GM06990 (cell line): Measurements from ENCODE around the gene TERT.

Source experiments
- DNase-seq: peaks from one replicate; pipeline ENCODE4 v3.0.0-alpha.2; 2011; ENCODE audit not compliant: insufficient read length; ENCODE audit errors: extremely low read depth
- H3K27me3 ChIP-seq: replicated peaks from 2 replicates; pipeline ENCODE4 v1.6.0; 2011; ENCODE audit warnings: low read length; ENCODE audit not compliant: control insufficient read depth, insufficient read depth
- H3K36me3 ChIP-seq: 2 replicates; pipeline ENCODE4 v1.5.1; 2011; ENCODE audit warnings: low read length; ENCODE audit not compliant: control insufficient read depth, insufficient read depth
- H3K4me3 ChIP-seq: replicated peaks from 2 replicates; pipeline ENCODE4 v1.5.1; 2011; ENCODE audit warnings: low read depth, mild to moderate bottlenecking, control low read depth, low read length
- TF ChIP-seq, protein P1 (sequence below): IDR thresholded peaks from 2 replicates; pipeline ENCODE4 v1.5.1; 2011; ENCODE audit warnings: low read length, control low read depth, mild to moderate bottlenecking, inconsistent platforms; ENCODE audit not compliant: insufficient read depth, poor library complexity, severe bottlenecking

The TERT gene

DNA sequence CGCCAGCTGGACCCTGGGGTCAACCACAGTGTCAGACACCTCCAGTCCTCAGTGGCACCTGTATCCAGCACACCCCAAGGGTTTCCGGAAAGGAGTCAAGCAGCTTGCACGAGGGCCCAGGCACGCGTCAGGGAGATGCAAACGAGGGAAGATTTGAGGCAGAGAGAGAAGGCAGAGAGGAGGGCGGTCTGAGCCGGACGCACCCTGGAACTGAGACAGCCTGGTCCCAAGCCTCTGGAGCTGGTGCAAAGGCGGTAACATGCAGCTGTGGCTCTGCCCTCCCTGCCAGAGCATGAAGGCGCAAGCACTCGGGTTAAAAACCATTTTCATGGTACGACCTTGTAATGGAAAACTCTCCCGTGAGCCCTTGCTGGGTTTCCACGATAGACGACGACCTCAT, 37.5 kb downstream of the TERT start:
- DNase-seq: no peak
- Histone ChIP-seq H3K4me3 (no peak overlapping the region), H3K36me3 (no peaks in the 10 kb centered on the region), H3K27me3 (no peaks in the 10 kb centered on the region; the same call in none of the 2 replicates)
- TF ChIP-seq, protein P1, sequence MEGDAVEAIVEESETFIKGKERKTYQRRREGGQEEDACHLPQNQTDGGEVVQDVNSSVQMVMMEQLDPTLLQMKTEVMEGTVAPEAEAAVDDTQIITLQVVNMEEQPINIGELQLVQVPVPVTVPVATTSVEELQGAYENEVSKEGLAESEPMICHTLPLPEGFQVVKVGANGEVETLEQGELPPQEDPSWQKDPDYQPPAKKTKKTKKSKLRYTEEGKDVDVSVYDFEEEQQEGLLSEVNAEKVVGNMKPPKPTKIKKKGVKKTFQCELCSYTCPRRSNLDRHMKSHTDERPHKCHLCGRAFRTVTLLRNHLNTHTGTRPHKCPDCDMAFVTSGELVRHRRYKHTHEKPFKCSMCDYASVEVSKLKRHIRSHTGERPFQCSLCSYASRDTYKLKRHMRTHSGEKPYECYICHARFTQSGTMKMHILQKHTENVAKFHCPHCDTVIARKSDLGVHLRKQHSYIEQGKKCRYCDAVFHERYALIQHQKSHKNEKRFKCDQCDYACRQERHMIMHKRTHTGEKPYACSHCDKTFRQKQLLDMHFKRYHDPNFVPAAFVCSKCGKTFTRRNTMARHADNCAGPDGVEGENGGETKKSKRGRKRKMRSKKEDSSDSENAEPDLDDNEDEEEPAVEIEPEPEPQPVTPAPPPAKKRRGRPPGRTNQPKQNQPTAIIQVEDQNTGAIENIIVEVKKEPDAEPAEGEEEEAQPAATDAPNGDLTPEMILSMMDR: no peak

DNA sequence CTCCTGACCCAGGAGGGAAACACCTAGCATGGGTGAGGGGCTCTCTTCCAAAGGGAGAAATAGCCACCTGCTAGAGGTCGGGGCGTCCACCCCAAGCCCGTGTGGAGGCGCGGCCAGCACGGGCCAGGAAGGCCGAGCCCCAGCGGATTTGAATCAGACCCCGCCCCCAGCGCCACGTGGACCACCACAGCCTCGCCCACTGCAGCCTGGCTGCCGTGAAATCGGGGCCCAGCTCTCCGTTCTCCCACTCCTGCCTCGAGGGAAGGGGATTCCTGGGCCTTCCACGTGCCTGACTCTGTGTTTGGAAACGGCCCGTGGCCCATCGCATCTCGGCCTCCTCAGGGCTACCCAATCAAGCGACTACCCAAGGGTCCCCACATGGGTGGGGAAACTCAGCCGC, 38.1 kb downstream of the TERT start:
- Histone ChIP-seq H3K36me3 (no peaks in the 10 kb centered on the region), H3K4me3 (no peak overlapping the region), H3K27me3 (no peaks in the 10 kb centered on the region; the same call in none of the 2 replicates)
- TF ChIP-seq, protein P1: no peak
- no peak for DNase-seq

DNA sequence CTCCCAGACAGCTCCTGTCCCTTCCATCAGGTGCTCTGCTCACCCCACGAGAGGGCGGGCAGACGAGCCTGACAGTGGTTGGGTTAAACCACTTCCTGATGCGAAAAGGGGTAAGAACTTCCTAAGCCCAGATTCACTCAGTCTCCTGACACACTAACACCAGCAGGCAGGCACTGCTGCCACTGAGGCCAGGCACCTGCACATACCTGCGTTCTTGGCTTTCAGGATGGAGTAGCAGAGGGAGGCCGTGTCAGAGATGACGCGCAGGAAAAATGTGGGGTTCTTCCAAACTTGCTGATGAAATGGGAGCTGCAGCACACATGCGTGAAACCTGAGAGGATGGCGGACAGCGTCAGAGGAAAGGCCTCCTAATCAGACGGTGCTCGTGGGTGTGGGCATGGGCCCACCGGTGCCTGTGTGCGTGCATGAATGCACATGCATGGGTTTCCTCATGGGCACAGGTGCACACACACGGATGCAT, 39.7 kb downstream of the TERT start:
- H3K4me3 ChIP-seq: no peak overlapping the region
- H3K36me3 ChIP-seq: no peaks in the 10 kb centered on the region
- DNase-seq: no peak
- no peaks in the 10 kb centered on the region; the same call in 1 of the 2 replicates for H3K27me3 ChIP-seq
- TF ChIP-seq, protein P1: no peak

DNA sequence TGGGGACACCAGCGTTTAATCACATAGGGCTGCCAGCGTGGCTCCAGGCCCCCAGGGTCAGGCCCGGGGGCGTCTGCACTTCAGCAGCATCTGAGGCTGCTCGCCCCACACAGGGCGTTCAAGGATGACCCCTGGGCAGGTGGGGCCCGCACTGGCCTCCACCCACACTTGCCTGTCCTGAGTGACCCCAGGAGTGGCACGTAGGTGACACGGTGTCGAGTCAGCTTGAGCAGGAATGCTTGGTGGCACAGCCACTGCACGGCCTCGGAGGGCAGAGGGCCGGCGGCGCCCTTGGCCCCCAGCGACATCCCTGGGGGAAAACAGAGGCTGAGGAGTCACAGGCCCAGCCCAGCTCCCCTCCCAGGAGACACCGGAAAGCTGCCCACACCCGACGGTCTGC, 40.7 kb downstream of the TERT start:
- no peaks in the 10 kb centered on the region for H3K36me3 ChIP-seq
- H3K27me3 ChIP-seq: no peaks in the 10 kb centered on the region; the same call in 1 of the 2 replicates
- TF ChIP-seq, protein P1: no peak
- H3K4me3 ChIP-seq: no peak overlapping the region
- no peak for DNase-seq

DNA sequence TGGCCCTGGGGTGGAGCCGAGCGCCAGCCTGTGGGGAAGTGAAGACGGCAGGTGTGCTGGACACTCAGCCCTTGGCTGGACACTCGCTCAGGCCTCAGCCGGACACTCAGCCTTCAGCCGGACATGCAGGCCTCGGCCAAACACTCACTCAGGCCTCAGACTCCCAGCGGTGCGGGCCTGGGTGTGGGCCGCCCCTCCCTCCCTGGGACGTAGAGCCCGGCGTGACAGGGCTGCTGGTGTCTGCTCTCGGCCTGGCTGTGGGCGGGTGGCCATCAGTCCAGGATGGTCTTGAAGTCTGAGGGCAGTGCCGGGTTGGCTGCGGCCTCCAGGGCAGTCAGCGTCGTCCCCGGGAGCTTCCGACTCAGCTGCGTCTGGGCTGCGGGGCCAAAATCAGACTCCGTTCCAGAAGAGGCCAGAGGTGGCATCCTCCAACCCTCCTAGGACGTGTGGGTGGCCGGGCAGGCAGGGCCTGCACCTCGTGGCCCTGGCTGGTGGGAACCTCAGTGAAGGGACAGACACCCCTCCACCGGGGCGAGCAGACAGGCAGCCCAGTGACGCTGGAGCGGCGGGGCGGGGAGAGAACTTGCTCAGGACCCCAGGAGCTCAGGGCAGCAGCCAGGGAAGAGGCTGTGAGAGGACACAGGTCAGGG, 41.3 kb downstream of the TERT start:
- TF ChIP-seq, protein P1: no peak
- Histone ChIP-seq H3K4me3 (no peak overlapping the region), H3K36me3 (no peaks in the 10 kb centered on the region), H3K27me3 (no peaks in the 10 kb centered on the region; the same call in 1 of the 2 replicates)
- DNase-seq: no peak

DNA sequence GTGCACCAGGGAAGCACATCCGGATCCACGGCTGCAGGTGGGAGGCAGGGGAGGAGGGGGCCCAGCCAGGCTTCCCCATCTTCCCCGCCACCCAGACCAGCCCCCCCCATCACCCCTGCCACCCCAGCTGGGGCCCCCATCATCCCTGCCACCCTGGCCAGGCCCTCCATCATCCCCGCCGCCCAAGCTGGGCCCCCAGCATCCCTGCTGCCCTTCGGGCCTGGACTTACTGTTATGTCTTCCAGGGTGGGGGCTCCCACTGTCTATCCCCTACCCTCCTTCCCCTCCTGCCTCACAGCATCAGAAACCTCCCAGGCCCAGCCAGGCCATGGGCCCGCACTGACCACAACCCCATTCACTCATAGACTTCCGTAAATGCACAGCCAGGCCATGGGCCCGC, 42.2 kb downstream of the TERT start:
- no peak overlapping the region for H3K4me3 ChIP-seq
- no peaks in the 10 kb centered on the region for H3K36me3 ChIP-seq
- TF ChIP-seq, protein P1: no peak
- H3K27me3 ChIP-seq: no peaks in the 10 kb centered on the region; the same call in 1 of the 2 replicates
- DNase-seq: no peak
